ENCODE data around the gene DLGAP1. TPM values are rescaled to one million over a fixed set of nuclear protein-coding genes. Genes with fewer than 3 reads are reported as not detected.

The DLGAP1 gene
- total and polyA plus RNA-seq, 2 of the 8 experiments (the other 6 are each of a cell fraction or from before 2014, with no cell fraction given): 11.8 to 16.9 TPM

DNA sequence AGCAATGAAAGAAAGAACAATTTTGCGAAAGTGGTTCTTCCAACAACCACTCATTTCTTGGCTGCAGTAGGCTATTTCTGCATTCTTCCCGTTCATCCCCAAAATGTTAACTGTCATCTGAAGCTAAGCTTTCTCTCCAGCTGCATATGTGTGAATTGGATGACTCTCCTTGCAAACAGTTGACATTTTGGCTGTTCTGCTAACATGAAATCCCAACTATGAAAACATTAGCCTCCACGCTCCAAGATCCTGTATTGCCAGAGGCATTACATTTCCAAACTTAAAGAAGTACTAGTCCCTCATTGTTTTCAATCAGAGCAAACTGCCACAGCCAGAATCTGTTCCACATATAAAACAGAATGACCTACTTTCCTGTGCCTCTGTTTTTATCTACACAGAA is 916.7 kb downstream of the DLGAP1 start (continued):
- TF ChIP-seq, protein P1, sequence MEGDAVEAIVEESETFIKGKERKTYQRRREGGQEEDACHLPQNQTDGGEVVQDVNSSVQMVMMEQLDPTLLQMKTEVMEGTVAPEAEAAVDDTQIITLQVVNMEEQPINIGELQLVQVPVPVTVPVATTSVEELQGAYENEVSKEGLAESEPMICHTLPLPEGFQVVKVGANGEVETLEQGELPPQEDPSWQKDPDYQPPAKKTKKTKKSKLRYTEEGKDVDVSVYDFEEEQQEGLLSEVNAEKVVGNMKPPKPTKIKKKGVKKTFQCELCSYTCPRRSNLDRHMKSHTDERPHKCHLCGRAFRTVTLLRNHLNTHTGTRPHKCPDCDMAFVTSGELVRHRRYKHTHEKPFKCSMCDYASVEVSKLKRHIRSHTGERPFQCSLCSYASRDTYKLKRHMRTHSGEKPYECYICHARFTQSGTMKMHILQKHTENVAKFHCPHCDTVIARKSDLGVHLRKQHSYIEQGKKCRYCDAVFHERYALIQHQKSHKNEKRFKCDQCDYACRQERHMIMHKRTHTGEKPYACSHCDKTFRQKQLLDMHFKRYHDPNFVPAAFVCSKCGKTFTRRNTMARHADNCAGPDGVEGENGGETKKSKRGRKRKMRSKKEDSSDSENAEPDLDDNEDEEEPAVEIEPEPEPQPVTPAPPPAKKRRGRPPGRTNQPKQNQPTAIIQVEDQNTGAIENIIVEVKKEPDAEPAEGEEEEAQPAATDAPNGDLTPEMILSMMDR (IDR thresholded peaks at IDR 0.05; ENCODE audit: control extremely low read depth in 1 of 3, insufficient read depth in 1 of 3, low read depth in 1 of 3, low read length in 3 of 3): no peak
